ENCODE measurements around the gene LSAMP. TPM values are rescaled to one million over a fixed set of nuclear protein-coding genes. Genes with fewer than 3 reads are reported as not detected.

Gene LSAMP
- polyA plus RNA-seq, 3 donors, result not detected

DNA sequence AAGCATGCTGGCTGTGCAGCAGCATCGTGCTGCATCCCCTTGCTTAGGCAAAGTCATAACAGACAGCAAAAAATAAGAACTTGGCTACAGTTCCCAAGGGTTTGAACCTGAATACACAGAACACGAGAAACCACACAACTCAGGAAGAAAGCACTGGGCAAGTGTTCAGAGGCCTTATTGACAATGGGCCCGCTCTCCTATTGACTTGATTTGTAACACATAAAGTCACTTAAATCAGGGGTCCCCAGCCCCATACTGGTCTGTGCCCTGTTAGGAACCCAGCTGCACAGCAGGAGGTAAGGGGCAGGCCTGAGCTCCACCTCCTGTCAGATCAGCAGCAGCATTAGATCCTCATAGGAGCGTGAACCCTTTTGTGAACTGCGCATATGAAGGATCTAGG lies 145.1 kb downstream of the LSAMP start:
- TF ChIP-seq, protein P1, sequence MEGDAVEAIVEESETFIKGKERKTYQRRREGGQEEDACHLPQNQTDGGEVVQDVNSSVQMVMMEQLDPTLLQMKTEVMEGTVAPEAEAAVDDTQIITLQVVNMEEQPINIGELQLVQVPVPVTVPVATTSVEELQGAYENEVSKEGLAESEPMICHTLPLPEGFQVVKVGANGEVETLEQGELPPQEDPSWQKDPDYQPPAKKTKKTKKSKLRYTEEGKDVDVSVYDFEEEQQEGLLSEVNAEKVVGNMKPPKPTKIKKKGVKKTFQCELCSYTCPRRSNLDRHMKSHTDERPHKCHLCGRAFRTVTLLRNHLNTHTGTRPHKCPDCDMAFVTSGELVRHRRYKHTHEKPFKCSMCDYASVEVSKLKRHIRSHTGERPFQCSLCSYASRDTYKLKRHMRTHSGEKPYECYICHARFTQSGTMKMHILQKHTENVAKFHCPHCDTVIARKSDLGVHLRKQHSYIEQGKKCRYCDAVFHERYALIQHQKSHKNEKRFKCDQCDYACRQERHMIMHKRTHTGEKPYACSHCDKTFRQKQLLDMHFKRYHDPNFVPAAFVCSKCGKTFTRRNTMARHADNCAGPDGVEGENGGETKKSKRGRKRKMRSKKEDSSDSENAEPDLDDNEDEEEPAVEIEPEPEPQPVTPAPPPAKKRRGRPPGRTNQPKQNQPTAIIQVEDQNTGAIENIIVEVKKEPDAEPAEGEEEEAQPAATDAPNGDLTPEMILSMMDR (IDR thresholded peaks at IDR 0.05), result no peak
- no peak overlapping the region for H3K4me3 ChIP-seq (replicated peaks in 1 of 3; ENCODE audit: low read depth in 2 of 3, low read length in 3 of 3)
- no peaks in the 10 kb centered on the region for H4K20me1 ChIP-seq (ENCODE audit: insufficient read depth, low read length)
- Mint-ChIP-seq H3K4me1 (no peaks in the 10 kb centered on the region), H3K27me3 (ENCODE audit: low read depth in 3 of 3) (peaks cover 0 to 2% (median 0%) of the 10 kb centered on the region in 3 donors), H3K36me3 (no peaks in the 10 kb centered on the region), H3K27ac (no peak overlapping the region), H3K9me3 (peaks cover 0 to 4% (median 2%) of the 10 kb centered on the region in 7 donors), H3K4me3 (no peak overlapping the region)
- H3K27ac ChIP-seq (ENCODE audit: low read depth in 1 of 2, low read length in 2 of 2), result no peak overlapping the region
- 94% methylated on average over 5 of the region's 5 CpGs for WGBS (ENCODE audit: insufficient coverage)
- H3K4me2 ChIP-seq (replicated peaks; ENCODE audit: extremely low read depth, low read length, poor library complexity, severe bottlenecking), result no peak overlapping the region
- DNase-seq, result no peak
- H3K27me3 ChIP-seq (ENCODE audit: control insufficient read depth in 2 of 2, insufficient read depth in 2 of 2, low read length in 2 of 2), result no peaks in the 10 kb centered on the region
- H3K9ac ChIP-seq (ENCODE audit: insufficient read depth, low read length, poor library complexity, severe bottlenecking), result no peak overlapping the region
- H3K9me3 ChIP-seq (replicated peaks in 1 of 2; ENCODE audit: control insufficient read depth in 1 of 2, insufficient read depth in 1 of 2, low read length in 2 of 2), result peaks cover 0 to 14% of the 10 kb centered on the region in 2 donors
- no peaks in the 10 kb centered on the region for H3K79me2 ChIP-seq (ENCODE audit: insufficient read depth, low read length)
- no peak overlapping the region for H2AFZ ChIP-seq (ENCODE audit: insufficient read depth, low read depth, low read length, poor library complexity, severe bottlenecking)
- H3K36me3 ChIP-seq (replicated peaks in 1 of 2; ENCODE audit: control insufficient read depth in 1 of 2, insufficient read depth in 2 of 2, low read length in 2 of 2), result no peaks in the 10 kb centered on the region
- no peaks in the 10 kb centered on the region for H3K4me1 ChIP-seq (ENCODE audit: control insufficient read depth in 1 of 2, insufficient read depth in 2 of 2, low read length in 2 of 2)
- intact Hi-C loops (cut with micrococcal nuclease), result no loop called here

DNA sequence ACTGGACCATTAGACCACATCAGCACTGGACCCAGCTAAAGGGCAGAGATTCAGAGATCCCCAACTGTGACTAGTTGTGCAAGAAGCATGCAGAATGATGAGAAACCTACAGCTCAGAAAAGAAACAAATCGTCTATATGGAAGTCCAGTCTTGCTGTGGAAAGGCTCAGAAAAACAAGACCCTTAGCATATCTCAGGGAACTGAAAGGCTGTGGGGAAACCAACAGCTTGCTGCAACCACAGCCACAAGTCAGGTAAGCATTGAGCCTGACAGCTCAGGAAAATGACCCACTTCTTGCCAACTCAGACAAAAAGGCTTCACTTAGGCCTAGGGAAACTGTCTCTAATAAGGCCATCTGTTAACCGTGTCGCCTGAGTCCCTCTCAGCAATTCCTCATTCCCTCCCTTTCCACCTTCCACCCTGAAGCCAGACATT lies 145.6 kb downstream of the LSAMP start:
- Histone ChIP-seq H3K79me2 (ENCODE audit: insufficient read depth, low read length) (no peaks in the 10 kb centered on the region), H3K4me2 (replicated peaks; ENCODE audit: extremely low read depth, low read length, poor library complexity, severe bottlenecking) (no peak overlapping the region), H3K4me1 (ENCODE audit: control insufficient read depth in 1 of 2, insufficient read depth in 2 of 2, low read length in 2 of 2) (no peaks in the 10 kb centered on the region), H3K9ac (ENCODE audit: insufficient read depth, low read length, poor library complexity, severe bottlenecking) (no peak overlapping the region), H3K9me3 (replicated peaks in 1 of 2; ENCODE audit: control insufficient read depth in 1 of 2, insufficient read depth in 1 of 2, low read length in 2 of 2) (peaks cover 0 to 14% of the 10 kb centered on the region in 2 donors), H4K20me1 (ENCODE audit: insufficient read depth, low read length) (no peaks in the 10 kb centered on the region), H2AFZ (ENCODE audit: insufficient read depth, low read depth, low read length, poor library complexity, severe bottlenecking) (no peak overlapping the region), H3K27ac (ENCODE audit: low read depth in 1 of 2, low read length in 2 of 2) (no peak overlapping the region), H3K27me3 (ENCODE audit: control insufficient read depth in 2 of 2, insufficient read depth in 2 of 2, low read length in 2 of 2) (no peaks in the 10 kb centered on the region), H3K4me3 (replicated peaks in 1 of 3; ENCODE audit: low read depth in 2 of 3, low read length in 3 of 3) (no peak overlapping the region), H3K36me3 (replicated peaks in 1 of 2; ENCODE audit: control insufficient read depth in 1 of 2, insufficient read depth in 2 of 2, low read length in 2 of 2) (no peaks in the 10 kb centered on the region)
- H3K27me3 Mint-ChIP-seq (ENCODE audit: low read depth in 3 of 3), result peaks cover 0 to 2% (median 0%) of the 10 kb centered on the region in 3 donors
- no peaks in the 10 kb centered on the region for H3K4me1 Mint-ChIP-seq
- no peaks in the 10 kb centered on the region for H3K36me3 Mint-ChIP-seq
- peaks cover 0 to 4% (median 2%) of the 10 kb centered on the region in 7 donors for H3K9me3 Mint-ChIP-seq
- 85% methylated on average over 2 of the region's 3 CpGs for WGBS (ENCODE audit: insufficient coverage)
- TF ChIP-seq, protein P1 (IDR thresholded peaks at IDR 0.05), result no peak
- intact Hi-C loops (cut with micrococcal nuclease), result no loop called here
- H3K4me3 Mint-ChIP-seq, result no peak overlapping the region
- DNase-seq, result no peak
- H3K27ac Mint-ChIP-seq, result no peak overlapping the region
